Suprapubic skin (tissue), 4 donors: Measurements from ENCODE around the gene SLC26A8. TPM values are rescaled to one million over a fixed set of nuclear protein-coding genes. Genes with fewer than 3 reads are reported as not detected.
"Not testable (repeated sequence)": the region's sequence is repeated elsewhere in the genome, so short reads cannot be mapped to it uniquely, and the experiment has no call there.

ENCODE experiments used
- DNase-seq, 2 donors: peaks; one replicate each; pipeline ENCODE4 v3.0.0-alpha.2; 2019; ENCODE audit warnings: low spot score in 2 of 2
- H3K27ac ChIP-seq: fragments of 200-600 bp; sonication (generic); one replicate; pipeline ENCODE4 v1.5.1; 2019
- H3K27me3 ChIP-seq: fragments of 200-600 bp; sonication (generic); one replicate; pipeline ENCODE4 v1.5.1; 2019
- H3K36me3 ChIP-seq: fragments of 200-600 bp; sonication (generic); one replicate; pipeline ENCODE4 v1.5.1; 2019
- H3K4me1 ChIP-seq: fragments of 200-600 bp; sonication (generic); one replicate; pipeline ENCODE4 v1.5.1; 2019
- H3K4me3 ChIP-seq: fragments of 200-600 bp; sonication (generic); one replicate; pipeline ENCODE4 v1.5.1; 2019; ENCODE audit warnings: mild to moderate bottlenecking
- H3K9me3 ChIP-seq: fragments of 200-600 bp; sonication (generic); one replicate; pipeline ENCODE4 v1.5.1; 2019
- EP300 ChIP-seq: sonication (generic); formaldehyde crosslinking; IDR thresholded peaks from one replicate; pipeline ENCODE4 v1.6.1; 2017; ENCODE audit warnings: antibody characterized with exemption
- POLR2A ChIP-seq, 2 donors: fragments of 450-650 bp; IDR thresholded peaks; one replicate each; pipeline ENCODE4 v1.6.1; 2017; ENCODE audit warnings: antibody characterized with exemption in 2 of 2, mild to moderate bottlenecking in 2 of 2, moderate library complexity in 2 of 2
- POLR2AphosphoS5 ChIP-seq, 3 donors: sonication (generic); formaldehyde crosslinking; IDR thresholded peaks; one replicate each; pipeline ENCODE4 v1.6.1; 2017; ENCODE audit warnings: antibody characterized with exemption in 3 of 3
- WGBS: methylation state at CpG from one replicate; pipeline ENCODE4 v1.1.5; 2018; 5-methylcytosine and 5-hydroxymethylcytosine counted together
- total RNA-seq, 4 donors: library from RNA; depleted of rRNA; stranded (reverse); fragments of >200 nt; gene quantifications; one replicate each; pipeline ENCODE4 v1.1.0, GENCODE V29; 2016
- TF ChIP-seq, protein P1 (sequence below), 2 donors: fragments of 200-600 bp in 1 of 2; fragments of 450-650 bp in 1 of 2; sonication (generic) in 1 of 2; IDR thresholded peaks; one replicate each; pipeline ENCODE4 v1.5.1; 2016 to 2019; ENCODE audit warnings: antibody characterized with exemption in 2 of 2, mild to moderate bottlenecking in 1 of 2, moderate library complexity in 1 of 2

SLC26A8 gene
- total RNA-seq, 4 donors from 2014 or later, result not detected

DNA sequence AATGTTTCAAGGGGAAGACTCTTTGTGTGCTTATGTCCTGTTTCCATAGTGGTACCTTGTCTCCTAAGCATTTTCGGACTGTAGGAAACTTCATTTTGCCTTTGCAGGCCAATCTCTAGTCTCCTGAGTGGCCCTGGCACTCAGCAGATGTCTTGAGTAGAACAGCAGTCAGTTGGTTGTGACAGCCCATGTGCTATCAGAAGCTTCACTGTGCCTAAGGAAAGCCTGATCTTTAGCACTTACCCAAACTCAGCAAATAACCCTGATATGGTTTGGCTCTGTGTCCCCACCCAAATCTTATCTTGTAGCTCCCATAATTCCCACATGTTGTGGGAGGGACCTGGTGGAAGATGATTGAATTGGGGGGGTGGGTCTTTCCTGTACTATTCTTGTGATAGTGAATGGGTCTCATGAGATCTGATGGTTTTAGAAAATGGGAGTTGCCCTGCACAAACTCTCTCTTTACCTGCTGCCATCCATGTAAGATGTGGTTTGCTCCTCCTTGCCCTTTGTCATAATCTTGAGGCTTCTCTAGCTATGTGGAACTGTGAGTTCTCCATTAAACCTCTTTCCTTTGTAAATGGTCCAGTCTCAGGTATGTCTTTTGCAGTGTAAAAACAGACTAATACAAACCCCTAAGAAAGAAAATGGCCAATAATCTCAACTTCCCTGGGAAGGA is 87.6 kb downstream of the SLC26A8 start:
- no peaks in the 10 kb centered on the region for H3K36me3 ChIP-seq
- no peak for TF ChIP-seq POLR2A (IDR thresholded peaks at IDR 0.05)
- no peak for TF ChIP-seq POLR2AphosphoS5 (IDR thresholded peaks at IDR 0.05)
- TF ChIP-seq, protein P1, sequence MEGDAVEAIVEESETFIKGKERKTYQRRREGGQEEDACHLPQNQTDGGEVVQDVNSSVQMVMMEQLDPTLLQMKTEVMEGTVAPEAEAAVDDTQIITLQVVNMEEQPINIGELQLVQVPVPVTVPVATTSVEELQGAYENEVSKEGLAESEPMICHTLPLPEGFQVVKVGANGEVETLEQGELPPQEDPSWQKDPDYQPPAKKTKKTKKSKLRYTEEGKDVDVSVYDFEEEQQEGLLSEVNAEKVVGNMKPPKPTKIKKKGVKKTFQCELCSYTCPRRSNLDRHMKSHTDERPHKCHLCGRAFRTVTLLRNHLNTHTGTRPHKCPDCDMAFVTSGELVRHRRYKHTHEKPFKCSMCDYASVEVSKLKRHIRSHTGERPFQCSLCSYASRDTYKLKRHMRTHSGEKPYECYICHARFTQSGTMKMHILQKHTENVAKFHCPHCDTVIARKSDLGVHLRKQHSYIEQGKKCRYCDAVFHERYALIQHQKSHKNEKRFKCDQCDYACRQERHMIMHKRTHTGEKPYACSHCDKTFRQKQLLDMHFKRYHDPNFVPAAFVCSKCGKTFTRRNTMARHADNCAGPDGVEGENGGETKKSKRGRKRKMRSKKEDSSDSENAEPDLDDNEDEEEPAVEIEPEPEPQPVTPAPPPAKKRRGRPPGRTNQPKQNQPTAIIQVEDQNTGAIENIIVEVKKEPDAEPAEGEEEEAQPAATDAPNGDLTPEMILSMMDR (IDR thresholded peaks at IDR 0.05), result no peak
- no peak for TF ChIP-seq EP300
- H3K27me3 ChIP-seq, result no peaks in the 10 kb centered on the region
- H3K4me1 ChIP-seq, result no peaks in the 10 kb centered on the region
- no peak for DNase-seq
- no peaks in the 10 kb centered on the region for H3K9me3 ChIP-seq
- no peak overlapping the region for H3K4me3 ChIP-seq
- 89% methylated on average over 1 of the region's 1 CpG for WGBS
- H3K27ac ChIP-seq, result no peak overlapping the region

DNA sequence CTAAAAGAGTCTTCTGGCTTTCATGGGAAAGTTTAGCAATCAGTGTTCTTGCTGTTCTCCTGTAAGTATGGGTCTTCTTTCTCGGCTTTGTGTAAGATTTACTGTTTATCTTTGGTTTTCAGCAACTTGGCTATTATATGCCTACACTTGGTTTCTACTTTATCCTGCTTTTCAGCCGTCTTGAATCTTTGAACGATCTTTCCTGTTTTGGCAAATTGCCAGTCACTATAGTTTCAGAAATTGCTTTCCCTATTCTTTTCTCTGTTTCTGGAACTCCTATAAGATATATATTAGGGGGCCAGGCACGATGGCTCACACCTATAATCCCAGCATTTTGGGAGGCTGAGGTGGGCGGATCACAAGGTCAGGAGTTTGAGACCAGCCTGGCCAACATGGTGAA is 89.0 kb downstream of the SLC26A8 start:
- Histone ChIP-seq H3K27ac (no peak overlapping the region), H3K4me1 (no peaks in the 10 kb centered on the region), H3K9me3 (no peaks in the 10 kb centered on the region), H3K27me3 (no peaks in the 10 kb centered on the region), H3K4me3 (no peak overlapping the region), H3K36me3 (no peaks in the 10 kb centered on the region)
- WGBS, result 48% methylated on average over 5 of the region's 5 CpGs
- TF ChIP-seq, protein P1 (IDR thresholded peaks at IDR 0.05), result no peak
- TF ChIP-seq POLR2AphosphoS5 (IDR thresholded peaks at IDR 0.05) (no peak), EP300 (no peak), POLR2A (IDR thresholded peaks at IDR 0.05) (no peak)
- DNase-seq, result no peak

DNA sequence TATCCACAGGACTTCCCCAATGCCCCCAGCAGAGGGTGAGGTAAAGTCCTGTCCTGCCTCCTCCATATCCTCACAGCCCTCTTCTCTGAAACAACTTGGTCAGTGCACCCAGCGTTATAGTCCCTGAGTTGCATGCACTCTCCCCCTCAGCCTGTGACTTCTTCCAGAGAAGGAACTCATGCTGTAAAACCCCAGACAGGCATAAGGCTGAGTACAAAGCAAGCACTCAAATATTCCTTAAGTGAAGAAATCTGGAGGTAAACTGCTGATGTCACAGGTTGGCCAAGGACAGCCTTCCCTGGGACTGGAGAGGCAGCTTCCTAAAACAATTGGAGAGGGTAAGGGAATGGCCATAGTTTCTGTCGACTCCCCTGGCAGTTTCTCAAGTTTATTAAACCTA is 90.6 kb downstream of the SLC26A8 start:
- H3K4me3 ChIP-seq, result no peak overlapping the region
- H3K27ac ChIP-seq, result no peak overlapping the region
- no peaks in the 10 kb centered on the region for H3K4me1 ChIP-seq
- no peaks in the 10 kb centered on the region for H3K36me3 ChIP-seq
- no peaks in the 10 kb centered on the region for H3K27me3 ChIP-seq
- no peaks in the 10 kb centered on the region for H3K9me3 ChIP-seq
- WGBS, result 52% methylated on average over 2 of the region's 2 CpGs
- TF ChIP-seq POLR2A (IDR thresholded peaks at IDR 0.05) (no peak), POLR2AphosphoS5 (IDR thresholded peaks at IDR 0.05) (no peak), EP300 (no peak)
- TF ChIP-seq, protein P1 (IDR thresholded peaks at IDR 0.05), result no peak
- DNase-seq, result no peak

DNA sequence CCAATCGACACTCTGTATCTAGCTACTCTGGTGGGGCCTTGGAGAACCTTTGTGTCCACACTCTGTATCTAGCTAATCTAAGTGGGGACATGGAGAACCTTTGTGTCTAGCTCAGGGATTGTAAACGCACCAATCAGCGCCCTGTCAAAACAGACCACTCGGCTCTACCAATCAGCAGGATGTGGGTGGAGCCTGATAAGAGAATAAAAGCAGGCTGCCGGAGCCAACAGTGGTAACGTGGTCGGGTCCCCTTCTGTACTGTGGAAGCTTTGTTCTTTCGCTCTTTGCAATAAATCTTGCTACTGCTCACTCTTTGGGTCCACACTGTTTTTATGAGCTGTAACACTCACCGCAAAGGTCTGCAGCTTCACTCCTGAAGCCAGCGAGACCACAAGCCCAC is 92.6 kb downstream of the SLC26A8 start:
- H3K27me3 ChIP-seq, H3K9me3 ChIP-seq, H3K4me1 ChIP-seq, H3K4me3 ChIP-seq, H3K27ac ChIP-seq, DNase-seq, H3K36me3 ChIP-seq: not testable (repeated sequence)
- WGBS, result 82% methylated on average over 10 of the region's 10 CpGs

DNA sequence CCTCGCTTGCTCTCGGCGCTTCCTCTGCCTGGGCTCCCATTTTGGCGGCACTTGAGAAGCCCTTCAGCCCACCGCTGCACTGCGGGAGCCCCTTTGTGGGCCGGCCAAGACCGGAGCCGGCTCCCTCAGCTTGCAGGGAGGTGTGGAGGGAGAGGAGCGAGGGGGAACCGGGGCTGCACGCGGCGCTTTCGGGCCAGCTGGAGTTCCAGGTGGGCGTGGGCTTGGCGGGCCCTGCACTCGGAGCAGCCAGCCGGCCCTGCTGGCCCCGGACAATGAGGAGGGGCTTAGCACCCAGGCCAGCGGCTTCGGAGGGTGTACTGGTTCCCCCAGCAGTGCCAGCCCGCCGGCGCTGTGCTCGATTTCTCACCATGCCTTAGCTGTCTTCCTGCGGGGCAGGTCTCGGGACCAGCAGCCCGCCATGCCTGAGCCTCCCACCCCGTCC is 93.3 kb downstream of the SLC26A8 start:
- Histone ChIP-seq H3K4me3 (no peak overlapping the region), H3K9me3 (no peaks in the 10 kb centered on the region), H3K27me3 (no peaks in the 10 kb centered on the region), H3K27ac (no peak overlapping the region), H3K4me1 (no peaks in the 10 kb centered on the region), H3K36me3 (no peaks in the 10 kb centered on the region)
- WGBS, result 94% methylated on average over 18 of the region's 30 CpGs
- DNase-seq, result no peak
- TF ChIP-seq POLR2AphosphoS5 (IDR thresholded peaks at IDR 0.05) (no peak), EP300 (no peak), POLR2A (IDR thresholded peaks at IDR 0.05) (no peak)
- TF ChIP-seq, protein P1 (IDR thresholded peaks at IDR 0.05), result no peak

DNA sequence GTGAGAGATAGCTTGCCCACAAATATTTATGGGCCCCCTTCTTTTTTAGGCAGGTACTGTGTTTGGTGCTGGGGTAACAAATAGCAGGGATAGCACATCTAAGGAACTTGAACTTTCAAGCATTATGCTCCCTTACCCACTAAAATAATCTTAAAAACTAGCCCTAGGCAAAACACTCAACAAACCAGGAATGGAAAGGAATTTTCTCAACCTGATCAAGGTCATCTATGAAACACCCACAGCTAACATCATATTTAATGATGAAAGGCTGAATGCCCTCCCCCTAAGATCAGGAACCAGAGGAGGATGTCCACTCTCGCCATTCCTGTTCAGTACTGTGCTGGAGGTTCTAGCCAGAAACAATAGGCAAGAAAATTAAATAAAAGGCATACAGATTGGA is 94.8 kb downstream of the SLC26A8 start:
- H3K36me3 ChIP-seq, result no peaks in the 10 kb centered on the region
- no peaks in the 10 kb centered on the region for H3K9me3 ChIP-seq
- no peaks in the 10 kb centered on the region for H3K4me1 ChIP-seq
- no peak overlapping the region for H3K4me3 ChIP-seq
- DNase-seq, result no peak
- no peak overlapping the region for H3K27ac ChIP-seq
- H3K27me3 ChIP-seq, result no peaks in the 10 kb centered on the region
- 80% methylated on average over 1 of the region's 1 CpG for WGBS
- TF ChIP-seq, protein P1 (IDR thresholded peaks at IDR 0.05), result no peak
- TF ChIP-seq POLR2AphosphoS5 (IDR thresholded peaks at IDR 0.05) (no peak), POLR2A (IDR thresholded peaks at IDR 0.05) (no peak), EP300 (no peak)
